HFF-Myc (cell line): ENCODE results near the gene FKBP5.
"Not testable (repeated sequence)": the region's sequence is repeated elsewhere in the genome, so short reads cannot be mapped to it uniquely, and the experiment has no call there.

Experiments used
- DNase-seq: peaks from one replicate; pipeline ENCODE4 v3.0.0-alpha.2; 2011; ENCODE audit warnings: low read depth; ENCODE audit errors: extremely low read depth
- H3K4me3 ChIP-seq: replicated peaks from 2 replicates; pipeline ENCODE4 v1.5.1; 2011; ENCODE audit warnings: low read depth, mild to moderate bottlenecking, control low read depth, low read length
- CTCF ChIP-seq: IDR thresholded peaks from 2 replicates; pipeline ENCODE4 v1.5.1; 2012; ENCODE audit warnings: mild to moderate bottlenecking, low read depth, low read length, control low read depth; ENCODE audit errors: missing control alignments

Gene FKBP5

GRCh38 chr6:35706468-35706867 lies 17.8 kb upstream of the FKBP5 start:
- H3K4me3 ChIP-seq, result no peak overlapping the region
- TF ChIP-seq CTCF, result no peak
- no peak for DNase-seq

- DNase-seq, result no peak
- no peak overlapping the region for H3K4me3 ChIP-seq
- TF ChIP-seq CTCF, result no peak
Measured at GRCh38 chr6:35703554-35703953, 14.8 kb upstream of the FKBP5 start.

- no peak for TF ChIP-seq CTCF
- DNase-seq, result no peak
Measured at GRCh38 chr6:35698858-35699257, 10.1 kb upstream of the FKBP5 start.

GRCh38 chr6:35698430-35698829 lies 9.7 kb upstream of the FKBP5 start:
- DNase-seq, H3K4me3 ChIP-seq: not testable (repeated sequence)

More at GRCh38 chr6:35698858-35699257, 10.1 kb upstream of the FKBP5 start:
- no peak overlapping the region for H3K4me3 ChIP-seq

GRCh38 chr6:35694462-35694861 lies 5.7 kb upstream of the FKBP5 start:
- no peak for TF ChIP-seq CTCF
- H3K4me3 ChIP-seq, result no peak overlapping the region
- DNase-seq, result no peak

- DNase-seq, result no peak
- TF ChIP-seq CTCF, result no peak
- no peak overlapping the region for H3K4me3 ChIP-seq
Measured at GRCh38 chr6:35691027-35691824, 2.5 kb upstream of the FKBP5 start.

- H3K4me3 ChIP-seq, result no peak overlapping the region
- no peak for DNase-seq
- no peak for TF ChIP-seq CTCF
Measured at GRCh38 chr6:35690484-35690883, 1.8 kb upstream of the FKBP5 start.

GRCh38 chr6:35690006-35690405 lies 1.3 kb upstream of the FKBP5 start:
- H3K4me3 ChIP-seq, DNase-seq: not testable (repeated sequence)
